Measurements from ENCODE around the gene PPIP5K2.

The PPIP5K2 gene

DNA sequence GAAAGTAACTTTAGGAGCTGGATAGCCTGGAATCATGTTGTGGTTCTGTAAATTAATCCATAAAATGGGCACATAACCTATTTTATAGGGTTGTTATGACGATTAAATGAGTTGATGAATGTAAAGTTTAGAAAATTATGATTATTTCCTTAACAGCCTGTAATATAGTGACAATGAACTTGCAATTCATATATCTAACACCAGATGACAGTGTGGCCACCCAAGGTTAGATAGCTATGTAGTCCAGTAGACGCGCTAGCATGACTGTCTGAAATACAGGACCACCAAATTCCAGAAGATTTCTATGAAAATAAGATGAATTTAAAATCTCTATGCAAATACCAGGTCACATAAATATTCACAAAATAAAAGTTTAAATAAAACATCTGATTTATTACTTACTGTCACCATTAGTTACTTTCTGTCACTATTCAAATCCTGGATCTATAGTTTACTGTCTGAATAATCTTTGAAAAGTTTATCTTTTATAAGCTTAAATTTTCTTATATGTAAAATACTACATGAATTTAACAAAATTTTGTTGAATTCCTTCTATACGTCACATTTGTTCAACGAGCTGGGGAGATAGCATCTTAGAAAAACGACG is 112.4 kb downstream of the PPIP5K2 start:
- no peak overlapping the region for H3K4me3 ChIP-seq (ENCODE audit: low read depth, low read length)
- DNase-seq (ENCODE audit: low read depth), result no peak

DNA sequence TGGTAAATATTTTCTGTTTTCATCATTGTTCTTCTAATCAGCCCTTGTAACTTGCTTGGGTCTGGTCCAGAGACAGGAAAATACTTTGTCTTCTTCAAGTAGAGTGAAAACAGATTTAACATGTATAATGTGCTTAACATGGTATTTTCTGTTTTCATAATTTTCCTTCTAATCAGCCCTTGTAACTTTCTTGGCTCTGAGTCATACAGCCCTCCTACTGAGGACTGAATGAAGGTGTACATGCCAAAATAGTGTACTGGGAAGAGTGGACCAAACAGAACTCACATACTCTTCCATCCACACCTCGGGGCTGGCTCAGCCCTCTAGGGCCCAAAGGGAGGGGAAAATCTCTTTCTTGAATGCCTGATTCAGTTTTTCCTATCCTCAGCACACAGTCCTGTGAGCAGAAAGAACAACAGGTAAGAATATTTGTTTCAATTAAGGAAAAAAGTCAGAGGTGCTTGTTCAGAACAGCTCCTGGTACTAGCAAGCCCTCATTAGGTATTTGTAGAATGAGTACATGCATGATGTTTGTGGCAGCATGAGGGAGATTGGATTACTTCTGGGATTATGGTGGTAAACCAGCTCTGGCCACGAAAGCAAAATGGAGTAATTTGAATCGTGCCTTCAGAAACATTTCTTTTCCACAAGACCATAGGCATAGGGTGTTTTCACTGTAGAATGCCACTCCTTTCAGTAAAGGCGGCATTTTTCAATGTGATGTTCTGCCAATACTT is 114.3 kb downstream of the PPIP5K2 start:
- DNase-seq (ENCODE audit: low read depth), result no peak
- H3K4me3 ChIP-seq (ENCODE audit: low read depth, low read length), result no peak overlapping the region

DNA sequence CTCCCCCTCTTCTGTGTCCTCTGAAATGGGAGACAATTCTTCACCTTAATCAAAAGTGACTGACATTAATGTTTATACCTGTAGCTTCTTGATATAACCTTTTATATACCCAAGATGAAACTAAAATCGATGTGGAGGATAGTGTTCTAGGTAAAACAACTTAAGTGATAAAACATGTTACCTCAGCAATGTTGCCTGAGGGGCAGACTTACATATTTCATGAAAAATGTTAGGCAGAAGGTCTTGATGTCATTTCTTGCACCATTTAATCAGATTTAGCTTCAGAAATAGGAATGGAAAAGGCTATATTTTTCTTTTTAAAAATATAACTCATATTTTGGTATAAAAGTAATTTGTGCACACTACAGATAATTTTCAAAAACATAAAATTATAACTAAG is 115.8 kb downstream of the PPIP5K2 start:
- H3K4me3 ChIP-seq (ENCODE audit: low read depth, low read length), result no peak overlapping the region
- no peak for DNase-seq (ENCODE audit: low read depth)

DNA sequence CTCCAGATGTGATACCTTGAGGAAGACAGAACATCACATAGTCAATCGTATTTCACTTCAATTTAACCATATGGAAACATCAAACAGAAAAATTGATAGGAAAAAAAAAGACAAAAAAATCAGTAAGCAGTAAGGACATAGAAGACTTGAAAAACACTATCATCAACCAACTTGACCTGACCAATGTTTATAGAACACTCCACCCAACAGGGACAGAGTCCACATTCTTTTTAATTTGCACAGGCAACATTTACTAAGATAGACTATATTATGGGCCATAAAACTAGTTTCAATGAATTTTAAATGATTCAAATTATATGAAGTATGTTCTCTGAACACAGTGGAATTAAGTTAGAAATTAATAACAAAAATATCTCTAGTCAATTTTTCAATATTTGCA is 117.7 kb downstream of the PPIP5K2 start:
- DNase-seq (ENCODE audit: low read depth), result no peak
- no peak overlapping the region for H3K4me3 ChIP-seq (ENCODE audit: low read depth, low read length)

DNA sequence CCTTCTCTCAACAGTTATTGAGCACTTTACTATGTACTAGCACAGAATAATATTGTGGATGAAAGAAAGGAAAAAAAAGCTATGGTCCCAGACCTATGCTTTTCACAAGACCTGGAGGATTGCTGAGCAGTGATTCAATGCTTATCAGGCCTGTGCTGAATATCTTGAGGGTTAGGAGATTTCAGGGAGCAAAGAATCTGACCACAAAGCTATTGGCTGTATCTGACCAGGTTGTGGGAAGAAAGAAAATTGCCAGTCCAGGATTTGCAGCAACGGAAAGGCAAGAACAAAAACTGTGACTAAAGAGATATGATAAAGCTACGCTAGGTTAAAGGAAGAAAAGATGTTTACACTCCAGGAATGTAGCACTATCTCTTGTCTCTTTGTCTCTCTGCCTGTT is 123.6 kb downstream of the PPIP5K2 start:
- no peak for DNase-seq (ENCODE audit: low read depth)
- H3K4me3 ChIP-seq (ENCODE audit: low read depth, low read length), result no peak overlapping the region

DNA sequence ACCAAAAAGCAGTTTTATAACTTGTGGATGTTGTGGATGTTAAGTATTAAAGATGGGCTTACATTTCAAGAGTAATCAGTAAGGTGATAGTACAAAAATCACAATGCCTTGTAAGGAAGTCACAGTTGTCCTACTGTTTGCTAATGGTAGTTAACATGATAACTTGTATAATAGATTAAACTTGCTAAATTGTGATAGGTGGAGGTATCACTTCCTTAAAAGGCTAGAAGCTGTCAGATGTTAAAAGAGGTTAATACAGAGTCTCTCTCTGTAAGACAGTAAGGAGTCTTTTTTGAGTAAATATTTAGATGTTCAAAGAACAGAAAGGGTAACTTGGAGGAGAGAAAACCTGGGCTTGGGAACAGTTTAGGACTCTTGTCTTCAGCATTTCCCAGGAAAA is 124.3 kb downstream of the PPIP5K2 start:
- DNase-seq (ENCODE audit: low read depth), result no peak
- H3K4me3 ChIP-seq (ENCODE audit: low read depth, low read length), result no peak overlapping the region

DNA sequence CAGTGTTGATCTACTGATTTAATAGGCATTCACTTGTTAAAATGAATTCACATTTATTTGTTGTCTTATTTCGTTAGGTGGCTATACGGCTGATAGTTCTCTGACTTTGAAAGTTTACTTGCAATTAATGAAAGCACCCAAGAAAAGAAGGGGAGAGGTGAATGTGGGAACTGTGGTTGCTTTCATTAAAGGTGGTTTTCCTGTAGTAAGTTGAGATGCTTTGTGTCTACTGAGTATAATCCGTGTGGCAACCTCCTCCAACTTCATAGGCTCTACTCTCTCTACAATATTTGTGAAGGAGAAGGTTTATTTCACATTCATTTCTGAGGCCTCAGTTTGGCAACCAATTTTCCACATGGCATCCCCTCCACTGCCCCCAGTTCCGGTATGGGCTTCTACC is 125.7 kb downstream of the PPIP5K2 start:
- no peak overlapping the region for H3K4me3 ChIP-seq (ENCODE audit: low read depth, low read length)
- no peak for DNase-seq (ENCODE audit: low read depth)

DNA sequence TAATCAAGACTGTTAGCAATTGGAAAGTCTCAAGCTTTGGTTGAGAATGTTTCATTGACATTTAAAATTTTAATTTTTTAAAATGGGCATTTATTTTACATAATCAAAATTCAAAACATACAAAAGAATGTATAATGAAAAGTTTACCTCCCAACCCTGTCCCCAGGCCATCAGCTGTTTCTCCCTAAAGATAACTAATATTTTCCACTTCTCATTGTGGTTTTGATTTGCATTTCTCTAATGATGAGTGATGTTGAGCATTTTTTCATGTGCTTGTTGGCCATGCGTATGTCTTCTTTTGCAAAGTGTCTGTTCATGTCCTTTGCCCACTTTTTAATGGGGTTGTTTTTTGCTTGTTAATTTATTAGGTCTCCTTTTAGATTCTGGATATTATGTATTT is 127.0 kb downstream of the PPIP5K2 start:
- DNase-seq (ENCODE audit: low read depth), result no peak
- no peak overlapping the region for H3K4me3 ChIP-seq (ENCODE audit: low read depth, low read length)

DNA sequence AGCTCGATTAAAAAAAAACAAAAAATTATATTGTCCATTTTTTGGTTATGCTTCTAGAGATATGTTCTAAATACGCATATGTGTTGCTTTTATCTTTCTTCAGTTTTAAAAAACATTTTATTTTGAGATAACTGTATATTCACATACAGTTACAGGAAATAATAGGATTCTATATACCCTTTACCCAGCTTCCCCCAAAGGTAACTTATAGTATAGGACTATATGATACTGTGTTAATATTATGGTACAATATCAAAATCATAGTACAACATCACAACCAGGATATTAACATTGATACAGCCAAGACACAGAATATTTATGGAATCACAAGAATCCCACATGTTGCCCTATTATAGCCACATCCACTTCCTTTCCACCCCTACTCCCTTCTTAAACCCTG is 129.0 kb downstream of the PPIP5K2 start:
- H3K4me3 ChIP-seq (ENCODE audit: low read depth, low read length), result no peak overlapping the region
- no peak for DNase-seq (ENCODE audit: low read depth)

DNA sequence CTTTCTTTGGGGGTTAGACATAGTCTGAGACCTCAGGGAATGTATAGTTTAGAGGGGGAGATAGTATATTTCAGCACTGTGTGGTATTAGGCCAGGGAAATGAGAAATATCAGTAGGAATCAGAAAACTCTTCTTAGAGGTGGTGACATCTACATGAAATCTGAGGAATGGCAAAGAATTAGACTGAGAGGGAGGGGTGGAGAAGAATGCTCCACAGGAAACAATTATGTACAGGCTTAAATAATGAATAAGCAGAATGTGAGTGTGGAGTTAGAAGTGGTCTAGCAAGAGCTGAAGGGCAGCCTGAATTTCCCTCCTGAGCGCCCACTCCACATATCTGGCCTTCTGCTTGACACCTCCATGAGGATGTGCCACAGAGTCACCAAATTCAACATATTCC is 134.8 kb downstream of the PPIP5K2 start:
- DNase-seq (ENCODE audit: low read depth), result no peak
- H3K4me3 ChIP-seq (ENCODE audit: low read depth, low read length), result no peak overlapping the region

DNA sequence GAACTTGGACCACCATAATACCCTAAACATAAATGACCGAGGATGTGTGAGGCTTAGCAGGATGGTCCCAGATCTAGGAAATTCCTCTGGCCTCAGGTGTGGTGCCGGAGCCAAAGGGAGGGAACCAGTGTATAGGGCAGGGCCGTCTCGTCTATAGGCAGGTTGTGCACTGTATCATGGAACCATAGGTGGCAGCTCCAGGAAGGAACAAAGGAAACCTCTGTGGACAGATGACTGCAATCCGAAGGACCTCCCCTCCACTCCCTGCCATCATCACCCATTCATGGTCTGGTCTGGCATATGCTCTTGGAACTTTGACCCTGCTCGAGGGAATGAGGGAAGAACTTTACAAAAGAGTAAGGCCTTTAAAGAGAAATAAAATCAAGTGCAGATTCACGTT is 135.6 kb downstream of the PPIP5K2 start:
- H3K4me3 ChIP-seq (ENCODE audit: low read depth, low read length), result no peak overlapping the region
- DNase-seq (ENCODE audit: low read depth), result no peak

DNA sequence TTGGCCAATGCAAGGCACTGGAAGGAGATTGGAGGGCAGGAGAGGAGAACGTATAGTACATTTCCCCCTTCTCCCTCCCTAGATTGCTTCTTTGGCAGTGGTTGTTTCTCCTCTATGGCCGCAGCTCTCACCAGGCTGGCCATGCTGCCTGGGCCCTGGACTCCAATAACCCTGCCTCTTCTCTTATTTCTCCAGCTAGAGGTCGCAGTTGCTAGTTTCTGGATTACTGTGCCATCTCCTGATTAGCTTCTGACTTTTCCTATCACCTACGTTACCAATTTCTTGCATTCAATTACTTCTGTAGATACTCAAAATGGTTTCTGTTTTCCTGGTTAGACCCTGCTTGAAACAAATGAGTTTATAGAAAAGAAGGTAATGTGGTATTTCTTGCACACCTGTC is 136.1 kb downstream of the PPIP5K2 start:
- H3K4me3 ChIP-seq (ENCODE audit: low read depth, low read length), result no peak overlapping the region
- no peak for DNase-seq (ENCODE audit: low read depth)

DNA sequence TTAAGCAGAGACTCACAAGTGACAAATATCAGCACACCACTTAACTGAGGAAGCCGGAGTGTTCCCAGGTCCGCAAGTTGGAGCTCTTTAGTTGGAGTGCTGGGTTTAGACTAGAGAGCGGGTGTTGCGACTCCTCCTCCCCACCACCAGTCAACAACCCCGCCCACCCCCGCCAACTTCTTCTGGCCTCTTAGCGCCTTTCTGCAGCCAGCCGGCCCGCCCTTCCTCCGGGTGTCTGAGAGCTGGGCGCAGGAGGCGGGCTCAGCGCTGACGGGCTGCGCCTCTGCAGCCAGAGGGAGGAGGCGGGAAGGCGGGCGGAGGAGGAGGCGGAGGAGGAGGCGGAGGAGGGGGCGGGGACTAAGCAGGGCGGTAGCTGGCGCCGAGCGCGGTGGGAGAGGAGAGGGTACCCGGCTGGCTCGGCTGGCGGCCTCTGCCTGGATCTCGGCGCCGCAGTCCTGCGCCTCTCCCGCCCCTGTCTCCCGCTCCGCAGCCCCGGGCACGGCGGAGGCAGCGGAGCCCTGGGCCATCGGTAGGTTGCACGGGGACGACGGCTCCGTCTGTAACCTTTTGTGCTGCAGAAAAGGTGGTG is 138.4 kb downstream of the PPIP5K2 start, which contains the start of gene MACIR:
Gene MACIR, plus strand, starts transcription at position 396 of the 589 bp plus-strand sequence. CDS start 17,157 bp downstream, outside the sequence.
- peak within 1 kb of the TSS; percentile 96 for H3K4me3 ChIP-seq (ENCODE audit: low read depth, low read length)
- peak; percentile 94 for DNase-seq (ENCODE audit: low read depth)

DNA sequence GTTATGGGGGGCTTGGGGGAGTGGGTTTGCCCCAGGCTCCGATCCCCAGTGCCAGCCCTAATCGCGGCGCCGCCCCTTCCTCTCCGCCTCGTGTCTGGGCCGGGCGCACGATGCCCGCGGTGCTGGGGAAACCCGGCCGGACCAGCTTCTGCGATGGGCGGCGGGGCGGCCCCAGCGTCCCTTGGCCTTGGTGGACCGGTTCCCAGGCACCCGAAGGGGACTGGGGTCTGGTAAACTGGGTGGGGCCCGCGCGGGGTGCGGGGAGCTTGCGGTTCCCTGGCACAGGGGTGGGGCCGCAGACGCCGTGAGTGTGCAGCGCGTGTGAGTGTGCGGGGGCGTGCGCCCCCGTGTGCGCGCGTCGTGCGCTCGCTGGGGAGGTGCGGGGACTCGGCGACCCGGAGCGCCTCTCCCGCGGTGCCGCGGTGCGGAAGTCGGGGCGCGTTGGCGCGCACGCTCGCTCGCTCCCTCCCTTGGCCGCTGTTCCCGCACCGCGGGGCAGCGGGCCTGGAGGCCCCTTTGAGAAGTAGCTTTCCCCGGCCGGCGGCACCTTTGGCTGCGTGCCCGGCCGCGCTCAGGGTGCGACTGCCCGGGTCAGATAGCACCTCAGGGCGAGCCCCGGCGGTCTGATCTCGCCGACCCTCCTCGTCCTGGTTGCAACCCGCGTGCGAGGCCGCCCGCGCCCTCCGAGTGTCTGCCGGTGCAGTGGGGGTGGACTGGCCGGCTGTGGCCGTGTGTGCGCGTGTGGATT is 139.0 kb downstream of the PPIP5K2 start:
- no peak for DNase-seq (ENCODE audit: low read depth)
- H3K4me3 ChIP-seq (ENCODE audit: low read depth, low read length), result peak overlapping the region; percentile 96

DNA sequence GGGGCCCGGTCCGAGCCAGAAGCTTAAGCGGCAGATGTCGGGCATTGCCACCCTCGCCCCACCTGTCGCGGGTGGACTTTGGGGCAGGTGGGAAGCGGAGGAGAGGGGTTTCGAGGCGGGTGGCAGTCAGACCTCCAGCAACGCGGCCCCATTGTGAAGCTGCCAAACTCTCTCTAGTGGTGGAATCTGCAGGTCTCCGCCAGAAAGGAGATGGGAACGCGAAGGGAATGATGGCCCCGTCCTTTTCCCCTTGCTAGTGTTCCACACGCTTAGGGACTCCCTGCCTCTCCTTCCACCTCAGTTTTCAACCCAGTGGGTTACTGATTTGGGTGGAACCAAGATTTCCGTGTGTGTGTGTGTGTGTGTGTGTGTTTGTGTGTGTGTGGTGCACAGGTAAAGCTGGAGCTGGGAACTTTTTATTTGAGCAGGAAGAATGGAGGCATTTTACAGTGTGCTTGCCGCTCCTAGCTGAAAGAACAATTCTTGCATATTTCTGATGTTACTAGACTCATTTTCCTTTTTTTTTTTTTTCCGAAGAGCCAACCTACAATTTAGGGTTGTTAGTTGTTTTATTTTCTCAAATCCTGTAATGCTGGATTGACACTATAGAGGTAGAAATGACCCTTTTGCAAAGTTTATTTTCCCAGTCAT is 139.7 kb downstream of the PPIP5K2 start:
- peak overlapping the region; percentile 96 for H3K4me3 ChIP-seq (ENCODE audit: low read depth, low read length)
- no peak for DNase-seq (ENCODE audit: low read depth)

DNA sequence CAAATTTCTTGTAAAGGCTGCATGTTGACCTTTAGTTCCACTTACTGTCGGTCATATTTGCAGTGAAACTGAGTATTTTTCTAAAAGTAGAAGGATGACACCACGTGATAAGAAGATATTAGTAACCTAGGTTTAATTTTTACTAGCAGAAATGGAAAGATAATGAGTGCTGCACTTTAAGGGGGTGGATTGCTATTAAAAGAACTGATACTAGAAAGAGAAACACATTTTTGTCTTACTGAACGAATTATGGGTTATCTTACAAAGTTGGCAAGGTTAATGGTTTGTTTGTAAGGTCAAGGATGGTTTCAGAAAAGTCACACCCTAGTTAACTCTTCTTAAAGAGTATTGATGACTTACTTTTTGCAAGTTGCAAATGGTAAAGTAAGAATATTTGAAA is 140.8 kb downstream of the PPIP5K2 start:
- H3K4me3 ChIP-seq (ENCODE audit: low read depth, low read length), result no peak overlapping the region
- DNase-seq (ENCODE audit: low read depth), result no peak

Data from skeletal muscle cell (primary cell).